Choroid plexus epithelial cell (primary cell): ENCODE measurements around the gene L3MBTL1.

Experiments used
- DNase-seq: peaks from one replicate; pipeline ENCODE4 v3.0.0-alpha.2; 2010; ENCODE audit warnings: low read depth
- H3K4me3 ChIP-seq: 2 replicates; pipeline ENCODE4 v1.5.1; 2011; ENCODE audit warnings: low read depth, mild to moderate bottlenecking, control low read depth, low read length, moderate library complexity
- TF ChIP-seq, protein P1 (sequence below): conservative IDR thresholded peaks from 2 replicates; pipeline ENCODE4 v1.5.1; 2011; ENCODE audit warnings: low read depth, mild to moderate bottlenecking, control low read depth, inconsistent platforms, low read length, moderate library complexity

Gene L3MBTL1

DNA sequence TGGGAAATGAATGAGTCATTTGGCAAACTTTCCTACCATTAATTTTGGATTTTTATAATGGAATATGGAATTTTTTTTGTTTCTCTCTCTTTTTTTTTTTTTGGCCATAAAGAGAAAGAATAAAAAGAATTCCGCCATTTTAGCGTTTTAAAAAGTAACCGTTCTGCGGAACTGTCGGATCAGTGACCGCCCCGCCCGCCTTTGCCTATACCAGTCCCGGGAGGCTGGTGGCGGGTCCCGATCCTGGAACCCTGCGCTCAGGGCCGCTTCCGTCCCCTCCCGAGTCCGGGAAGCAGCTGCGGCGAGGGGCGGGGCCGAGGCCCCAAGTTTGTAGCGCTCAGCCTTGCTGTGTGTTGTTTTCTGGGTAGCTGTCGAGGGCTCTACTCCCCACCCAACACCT lies 609 bp downstream of the L3MBTL1 start:
- DNase-seq, result no peak
- TF ChIP-seq, protein P1, sequence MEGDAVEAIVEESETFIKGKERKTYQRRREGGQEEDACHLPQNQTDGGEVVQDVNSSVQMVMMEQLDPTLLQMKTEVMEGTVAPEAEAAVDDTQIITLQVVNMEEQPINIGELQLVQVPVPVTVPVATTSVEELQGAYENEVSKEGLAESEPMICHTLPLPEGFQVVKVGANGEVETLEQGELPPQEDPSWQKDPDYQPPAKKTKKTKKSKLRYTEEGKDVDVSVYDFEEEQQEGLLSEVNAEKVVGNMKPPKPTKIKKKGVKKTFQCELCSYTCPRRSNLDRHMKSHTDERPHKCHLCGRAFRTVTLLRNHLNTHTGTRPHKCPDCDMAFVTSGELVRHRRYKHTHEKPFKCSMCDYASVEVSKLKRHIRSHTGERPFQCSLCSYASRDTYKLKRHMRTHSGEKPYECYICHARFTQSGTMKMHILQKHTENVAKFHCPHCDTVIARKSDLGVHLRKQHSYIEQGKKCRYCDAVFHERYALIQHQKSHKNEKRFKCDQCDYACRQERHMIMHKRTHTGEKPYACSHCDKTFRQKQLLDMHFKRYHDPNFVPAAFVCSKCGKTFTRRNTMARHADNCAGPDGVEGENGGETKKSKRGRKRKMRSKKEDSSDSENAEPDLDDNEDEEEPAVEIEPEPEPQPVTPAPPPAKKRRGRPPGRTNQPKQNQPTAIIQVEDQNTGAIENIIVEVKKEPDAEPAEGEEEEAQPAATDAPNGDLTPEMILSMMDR, result no peak
- H3K4me3 ChIP-seq, result peak overlapping the region; percentile 71

DNA sequence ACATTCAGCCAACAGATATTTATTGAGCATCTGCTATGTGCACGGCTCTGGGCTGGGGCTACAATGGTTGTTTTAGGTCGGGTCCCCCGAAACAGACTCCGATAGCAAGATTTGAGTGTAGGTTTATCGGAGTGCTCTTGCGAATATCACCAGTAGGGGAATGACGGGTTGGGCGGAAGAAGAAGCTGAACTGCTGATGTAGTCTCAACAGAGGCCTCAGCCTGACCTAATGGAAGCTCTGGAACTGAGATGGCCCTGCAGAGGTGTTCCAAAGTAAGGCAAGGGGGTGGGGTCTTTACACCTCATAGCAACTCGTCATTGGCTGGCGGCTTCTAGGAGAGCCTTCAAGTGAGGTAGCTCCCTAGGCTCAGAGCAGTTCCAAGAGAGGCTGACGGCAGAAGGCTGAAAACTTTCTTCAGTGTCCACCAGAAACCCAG lies 1.1 kb downstream of the L3MBTL1 start:
- no peak overlapping the region for H3K4me3 ChIP-seq
- TF ChIP-seq, protein P1, result peak; percentile 31
- DNase-seq, result peak; percentile 30

DNA sequence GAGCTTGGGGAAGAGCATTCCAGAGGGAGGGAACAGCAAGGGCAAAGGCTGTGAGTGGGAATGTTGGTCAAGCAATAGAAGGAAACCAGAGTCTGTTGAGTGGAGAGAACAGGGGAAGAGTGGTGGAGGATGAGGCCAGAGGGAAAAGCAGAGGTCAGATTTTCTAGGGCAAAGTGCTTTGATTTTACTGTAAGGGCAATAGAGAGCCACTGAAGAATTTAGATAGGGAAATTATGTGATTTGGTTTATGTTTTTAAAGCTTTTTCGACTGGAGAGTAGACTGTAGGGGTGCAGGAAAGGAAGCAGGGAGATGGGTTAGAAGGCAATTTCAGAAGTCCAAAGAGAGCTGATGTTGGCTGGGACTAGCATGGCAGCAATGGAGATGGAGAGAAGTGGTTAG lies 4.4 kb downstream of the L3MBTL1 start:
- DNase-seq, result no peak
- TF ChIP-seq, protein P1, result no peak
- H3K4me3 ChIP-seq, result no peak overlapping the region

DNA sequence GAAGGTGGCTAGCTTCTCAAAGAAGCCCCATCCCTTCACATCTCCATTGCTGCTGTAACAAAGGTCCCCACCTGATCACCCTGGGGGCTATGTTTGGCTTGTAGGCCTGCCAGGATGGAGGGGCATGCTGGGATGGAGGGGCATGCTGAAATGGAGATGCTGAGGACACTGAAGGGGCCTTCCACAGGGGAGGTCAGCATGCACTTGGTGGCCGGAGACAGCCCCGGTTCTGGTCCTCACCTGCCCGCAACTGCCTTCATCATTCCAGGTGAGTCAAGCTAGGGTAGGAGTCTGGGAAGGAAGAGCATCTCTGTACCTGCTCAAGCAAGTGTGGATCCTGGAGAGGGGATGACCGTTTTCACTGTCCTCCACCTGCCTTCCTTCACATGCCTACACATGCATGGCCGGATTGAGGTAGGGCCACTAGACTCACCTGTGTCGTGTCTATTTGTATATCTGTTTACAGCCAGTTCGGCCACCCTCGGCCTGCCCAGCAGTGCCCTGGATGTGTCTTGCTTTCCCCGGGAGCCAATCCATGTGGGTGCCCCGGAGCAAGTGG lies 6.0 kb downstream of the L3MBTL1 start:
- peak overlapping the region; percentile 60 for H3K4me3 ChIP-seq
- no peak for DNase-seq
- TF ChIP-seq, protein P1, result no peak

DNA sequence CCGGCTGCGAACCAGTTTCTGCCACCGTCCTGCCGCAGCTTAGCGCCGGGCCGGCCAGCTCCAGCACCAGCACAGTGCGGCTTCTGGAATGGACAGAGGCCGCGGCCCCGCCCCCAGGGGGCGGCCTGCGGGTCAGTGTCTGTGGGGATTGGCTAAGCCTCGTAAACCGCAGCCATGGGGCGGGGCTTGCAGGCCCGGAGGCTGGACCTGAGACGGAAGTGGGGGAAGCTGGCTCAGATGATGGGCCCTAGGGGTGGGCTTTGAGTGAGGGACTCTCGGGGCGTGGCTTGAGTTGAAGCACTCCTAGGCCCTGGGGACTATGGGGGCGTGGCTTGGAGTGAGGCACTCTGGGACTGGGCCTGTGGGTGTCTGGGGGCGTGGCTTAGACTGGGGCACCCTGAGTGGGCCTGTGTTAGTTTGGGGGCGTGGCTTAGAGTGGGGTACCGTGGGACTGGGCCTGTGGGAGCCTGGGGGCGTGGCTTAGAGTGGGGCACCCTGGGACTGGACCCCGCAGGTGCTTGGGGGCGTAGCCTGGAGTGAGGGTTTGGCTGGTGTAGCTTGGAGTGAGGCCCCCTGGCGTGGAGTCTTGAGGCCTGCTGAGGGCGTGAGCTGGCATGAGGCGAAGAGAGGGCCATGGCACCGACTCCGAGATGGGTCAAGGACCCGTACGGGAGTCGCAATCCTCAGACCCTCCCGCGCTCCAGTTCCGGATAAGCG lies 6.6 kb downstream of the L3MBTL1 start:
- peak overlapping the region; percentile 69 for H3K4me3 ChIP-seq
- DNase-seq, result peak; percentile 99

DNA sequence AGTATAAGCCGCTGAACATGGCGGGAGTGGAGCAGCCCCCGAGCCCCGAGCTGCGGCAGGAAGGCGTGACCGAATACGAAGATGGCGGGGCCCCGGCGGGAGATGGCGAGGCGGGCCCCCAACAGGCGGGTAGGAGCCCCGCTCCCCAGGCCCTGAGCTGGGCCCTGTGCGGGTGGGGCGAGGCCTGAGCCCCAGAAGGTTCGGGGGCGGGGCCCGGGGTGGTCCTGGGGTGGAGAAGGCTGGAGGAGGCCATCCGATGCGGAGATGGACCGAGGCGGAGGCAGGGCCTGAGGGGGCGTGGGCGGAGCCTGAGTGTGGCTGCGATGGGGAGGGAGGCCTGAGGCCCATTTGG lies 7.1 kb downstream of the L3MBTL1 start:
- no peak for DNase-seq
- TF ChIP-seq, protein P1, result no peak
- H3K4me3 ChIP-seq, result peak overlapping the region; percentile 69

More for the DNA sequence above, 6.6 kb downstream of the L3MBTL1 start:
- TF ChIP-seq, protein P1, result peak; percentile 40

DNA sequence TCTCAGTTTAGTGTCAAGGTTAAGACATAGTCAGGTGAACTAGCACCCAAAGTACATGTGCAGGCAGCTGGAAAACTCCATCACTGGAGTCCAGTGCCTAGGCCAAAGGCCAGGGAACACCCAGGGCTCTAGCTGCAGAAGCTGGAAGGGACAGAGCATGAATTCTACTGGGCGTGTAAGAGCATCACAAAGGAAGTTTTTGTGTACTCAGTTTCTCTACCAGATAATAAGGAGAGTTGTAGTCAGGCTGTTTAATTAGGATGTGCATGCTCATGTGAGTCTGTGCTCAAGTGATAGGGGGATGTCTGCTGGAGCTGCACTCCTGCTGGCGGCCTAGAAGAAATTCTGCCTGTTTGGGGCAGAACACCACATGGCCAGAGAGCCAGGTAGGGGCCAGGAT lies 8.1 kb downstream of the L3MBTL1 start:
- DNase-seq, result no peak
- no peak overlapping the region for H3K4me3 ChIP-seq

More for the DNA sequence above, 8.1 kb downstream of the L3MBTL1 start:
- TF ChIP-seq, protein P1, result no peak
